Measurements from ENCODE around the gene CDKN2A.
A peak's percentile ranks its signal among the peaks of the same experiment; 100 is the strongest.

CDKN2A gene

GRCh38 chr9:21993893-21994555 lies at the start of gene CDKN2A:
Gene CDKN2A, minus strand, starts transcription at chr9:21994392.
- DNase-seq: no peak

GRCh38 chr9:22043928-22044327 lies 49.7 kb upstream of the CDKN2A start:
- no peak for DNase-seq

- no peak for DNase-seq
Measured at GRCh38 chr9:22041775-22042174, 47.6 kb upstream of the CDKN2A start.

GRCh38 chr9:22041344-22041743 lies 47.2 kb upstream of the CDKN2A start:
- no peak for DNase-seq

GRCh38 chr9:22040760-22041159 lies 46.6 kb upstream of the CDKN2A start:
- DNase-seq: no peak

- no peak for DNase-seq
Measured at GRCh38 chr9:22039258-22039657, 45.1 kb upstream of the CDKN2A start.

GRCh38 chr9:22037954-22038690 lies 43.9 kb upstream of the CDKN2A start:
- no peak for DNase-seq

- DNase-seq: no peak
Measured at GRCh38 chr9:22036866-22037626, 42.9 kb upstream of the CDKN2A start.

- DNase-seq: no peak
Measured at GRCh38 chr9:22035591-22036011, 41.4 kb upstream of the CDKN2A start.

- no peak for DNase-seq
Measured at GRCh38 chr9:22033012-22033630, 38.9 kb upstream of the CDKN2A start.

- DNase-seq: no peak
Measured at GRCh38 chr9:22031655-22032411, 37.6 kb upstream of the CDKN2A start.

GRCh38 chr9:22030101-22030598 lies 36.0 kb upstream of the CDKN2A start:
- no peak for DNase-seq

- DNase-seq: no peak
Measured at GRCh38 chr9:22029231-22029630, 35.0 kb upstream of the CDKN2A start.

GRCh38 chr9:22028394-22028793 lies 34.2 kb upstream of the CDKN2A start:
- no peak for DNase-seq

- no peak for DNase-seq
Measured at GRCh38 chr9:22026696-22027095, 32.5 kb upstream of the CDKN2A start.

GRCh38 chr9:22022396-22022795 lies 28.2 kb upstream of the CDKN2A start:
- no peak for DNase-seq

- DNase-seq: no peak
Measured at GRCh38 chr9:22010866-22011625, 16.9 kb upstream of the CDKN2A start.

- no peak for DNase-seq
Measured at GRCh38 chr9:22009506-22009867, 15.3 kb upstream of the CDKN2A start.

GRCh38 chr9:22008717-22009505 lies 14.7 kb upstream of the CDKN2A start, which contains the start of gene CDKN2B:
Gene CDKN2B, minus strand, starts transcription at chr9:22009305. Its CDS starts 352 bp downstream, at chr9:22008953.
- peak in 1 of 4 experiments; percentile 44 for DNase-seq

- no peak for DNase-seq
Measured at GRCh38 chr9:22008384-22008716, 14.2 kb upstream of the CDKN2A start.
